Fibroblast of peridontal ligament (primary cell): ENCODE measurements around the gene NRP1.
A peak's percentile ranks its signal among the peaks of the same experiment; 100 is the strongest.

Source experiments
- DNase-seq: peaks from one replicate; pipeline ENCODE4 v3.0.0-alpha.2; 2010; ENCODE audit errors: extremely low read depth

NRP1 gene

GRCh38 chr10:33212061-33212748 lies 122.3 kb downstream of the NRP1 start:
- DNase-seq = peak; percentile 65

- DNase-seq = peak; percentile 92
These were observed 123.2 kb downstream of the NRP1 start for GRCh38 chr10:33211106-33211878.

- no peak for DNase-seq
These were observed 124.7 kb downstream of the NRP1 start for GRCh38 chr10:33209802-33210201.

- no peak for DNase-seq
These were observed 126.3 kb downstream of the NRP1 start for GRCh38 chr10:33208166-33208565.

GRCh38 chr10:33204031-33204430 lies 130.4 kb downstream of the NRP1 start:
- no peak for DNase-seq

- DNase-seq = no peak
These were observed 132.5 kb downstream of the NRP1 start for GRCh38 chr10:33201971-33202370.

- no peak for DNase-seq
These were observed 133.2 kb downstream of the NRP1 start for GRCh38 chr10:33201056-33201780.

GRCh38 chr10:33199731-33200232 lies 134.7 kb downstream of the NRP1 start:
- no peak for DNase-seq

- DNase-seq = no peak
These were observed 135.9 kb downstream of the NRP1 start for GRCh38 chr10:33198610-33199009.

GRCh38 chr10:33196710-33197491 lies 137.6 kb downstream of the NRP1 start:
- no peak for DNase-seq

- no peak for DNase-seq
These were observed 138.1 kb downstream of the NRP1 start for GRCh38 chr10:33196377-33196706.

- no peak for DNase-seq
These were observed 138.7 kb downstream of the NRP1 start for GRCh38 chr10:33195608-33196376.

- peak; percentile 84 for DNase-seq
These were observed 140.6 kb downstream of the NRP1 start for GRCh38 chr10:33193701-33194521.

GRCh38 chr10:33193057-33193700 lies 141.3 kb downstream of the NRP1 start:
- DNase-seq = peak; percentile 94

GRCh38 chr10:33192190-33192589 lies 142.3 kb downstream of the NRP1 start:
- no peak for DNase-seq

GRCh38 chr10:33190406-33190805 lies 144.1 kb downstream of the NRP1 start:
- peak; percentile 57 for DNase-seq

- DNase-seq = no peak
These were observed 144.7 kb downstream of the NRP1 start for GRCh38 chr10:33189808-33190207.

- no peak for DNase-seq
These were observed 145.1 kb downstream of the NRP1 start for GRCh38 chr10:33189363-33189762.

GRCh38 chr10:33187427-33187999 lies 147.0 kb downstream of the NRP1 start:
- DNase-seq = no peak
